K562 (cell line): Measurements from ENCODE around the gene TXNRD1. TPM values are rescaled to one million over a fixed set of nuclear protein-coding genes. Genes with fewer than 3 reads are reported as not detected.
A peak's percentile ranks its signal among the peaks of the same experiment; 100 is the strongest.
"Not testable (repeated sequence)": the region's sequence is repeated elsewhere in the genome, so short reads cannot be mapped to it uniquely, and the experiment has no call there.

Experiments
- ATAC-seq: fragments of 200-7000 bp; cut with Tn5 transposase; 3 replicates; pipeline ENCODE4 v1.9.1; 2020; ENCODE audit warnings: moderate library complexity
- BruUV-seq: library from RNA; stranded (reverse); fragments of 400-500 nt; replicated peaks from 2 replicates; lab custom pipeline; 2021; lab: Mats Ljungman, UMichigan
- CTCF ChIA-PET: fragments of 300-600 bp; formaldehyde crosslinking; extraction: SDS; loops from one replicate; lab custom pipeline; 2021; ENCODE audit warnings: low intra/inter-chr PET ratio; lab: Yijun Ruan, JAX
- POLR2A ChIA-PET: fragments of 300-600, 350-650 bp; sonication (Branson Sonifier 250); formaldehyde crosslinking; extraction: SDS; loops from one replicate; lab custom pipeline; 2021; ENCODE audit warnings: antibody characterized with exemption, inconsistent platforms; lab: Yijun Ruan, JAX
- DNase-seq, 4 experiments: peaks; one replicate each; pipeline versions ENCODE4 v3.0.0 to v3.0.0-alpha.2; 2011 to 2018; ENCODE audit warnings: low spot score in 3 of 4, mixed read lengths in 3 of 4; ENCODE audit errors: extremely low read depth in 1 of 4
- FAIRE-seq: peaks from 2 replicates; lab custom pipeline; 2011; peaks lifted over from hg19 to GRCh38; lab: Jason Lieb, UNC
- H2AFZ ChIP-seq: 2 replicates; pipeline ENCODE4 v1.6.0; 2011; ENCODE audit warnings: low read depth, low read length, control low read depth, inconsistent platforms
- H3K27ac ChIP-seq: fragments of 200-600 bp; 3 replicates; pipeline ENCODE4 v1.8.0; 2011; ENCODE audit warnings: low read depth, mild to moderate bottlenecking, control low read depth, inconsistent platforms, low read length, moderate library complexity, mixed read lengths; ENCODE audit errors: extremely low read depth
- H3K27me3 ChIP-seq, 2 experiments: fragments of 300-600 bp in 1 of 2; 2 replicates in 1 of 2; 3 replicates in 1 of 2; pipeline versions ENCODE4 v1.6.0 to v1.8.0; 2011; ENCODE audit warnings: inconsistent platforms in 2 of 2, low read length in 2 of 2, mild to moderate bottlenecking in 1 of 2, mixed read lengths in 1 of 2, moderate library complexity in 1 of 2; ENCODE audit not compliant: control insufficient read depth in 2 of 2, insufficient read depth in 2 of 2
- H3K36me3 ChIP-seq: fragments of 300-600 bp; 3 replicates; pipeline ENCODE4 v1.8.0; 2011; ENCODE audit warnings: mild to moderate bottlenecking, low read length, inconsistent platforms; ENCODE audit not compliant: control insufficient read depth, insufficient read depth
- H3K4me1 ChIP-seq, 2 experiments: fragments of 200-600 bp in 1 of 2; replicated peaks in 1 of 2; 2 replicates in 1 of 2; 3 replicates in 1 of 2; pipeline versions ENCODE4 v1.5.1 to v1.8.0; 2011; ENCODE audit warnings: inconsistent platforms in 2 of 2, low read length in 2 of 2, mild to moderate bottlenecking in 1 of 2, mixed read lengths in 1 of 2, moderate library complexity in 1 of 2; ENCODE audit not compliant: control insufficient read depth in 2 of 2, insufficient read depth in 2 of 2
- H3K4me2 ChIP-seq: 2 replicates; pipeline ENCODE4 v1.6.1; 2011; ENCODE audit warnings: low read length, control low read depth, inconsistent platforms, mixed read lengths; ENCODE audit not compliant: insufficient read depth
- H3K4me3 ChIP-seq: fragments of 200-600 bp; sonication (generic), shearing (Covaris generic); 2 replicates; pipeline ENCODE4 v1.5.1; 2016; ENCODE audit warnings: control low read depth, inconsistent platforms
- H3K79me2 ChIP-seq: fragments of 200-600 bp; 3 replicates; pipeline ENCODE4 v1.8.0; 2011; ENCODE audit warnings: low read length, inconsistent platforms; ENCODE audit not compliant: control insufficient read depth, insufficient read depth
- H3K9ac ChIP-seq, 2 experiments: 2 replicates each; pipeline versions ENCODE4 v1.6.0 to v1.6.1; 2011; ENCODE audit warnings: low read depth in 2 of 2, low read length in 2 of 2, control low read depth in 1 of 2, inconsistent platforms in 1 of 2, mild to moderate bottlenecking in 1 of 2, mixed read lengths in 1 of 2; ENCODE audit not compliant: insufficient read depth in 1 of 2
- H3K9me1 ChIP-seq: one replicate; pipeline ENCODE4 v1.6.0; 2011; ENCODE audit warnings: inconsistent platforms, mild to moderate bottlenecking, low read length, moderate library complexity; ENCODE audit not compliant: control insufficient read depth, insufficient read depth
- H3K9me3 ChIP-seq: replicated peaks from 2 replicates; pipeline ENCODE4 v1.5.1; 2011; ENCODE audit warnings: low read depth, low read length, inconsistent platforms; ENCODE audit not compliant: control insufficient read depth, insufficient read depth
- H4K20me1 ChIP-seq: replicated peaks from 2 replicates; pipeline ENCODE4 v1.6.1; 2011; ENCODE audit warnings: low read length, inconsistent platforms, mixed read lengths; ENCODE audit not compliant: control insufficient read depth, insufficient read depth
- EHMT2 ChIP-seq: fragments of 450-650 bp; IDR thresholded peaks from 2 replicates; pipeline ENCODE4 v1.6.1; 2018; ENCODE audit warnings: antibody characterized with exemption
- FOXK1 ChIP-seq: sonication (generic); formaldehyde crosslinking; IDR thresholded peaks from 2 replicates; pipeline ENCODE4 v1.8.0; 2022; ENCODE audit warnings: missing genetic modification reagents, mild to moderate bottlenecking, borderline replicate concordance
- HNRNPH1 ChIP-seq: fragments of 200-400 bp; formaldehyde crosslinking; optimal IDR thresholded peaks from 2 replicates; pipeline ENCODE3; 2017; ENCODE audit warnings: low read depth, mild to moderate bottlenecking, low read length, moderate library complexity
- ILK ChIP-seq: fragments of 450-650 bp; IDR thresholded peaks from 2 replicates; pipeline ENCODE4 v1.6.1; 2016; ENCODE audit warnings: missing genetic modification characterization, low read depth, mild to moderate bottlenecking, missing compliant biosample characterization, moderate library complexity, borderline replicate concordance
- NCOA4 ChIP-seq: fragments of 450-650 bp; IDR thresholded peaks from 2 replicates; pipeline ENCODE4 v1.6.1; 2018; ENCODE audit warnings: mild to moderate bottlenecking; ENCODE audit not compliant: partially characterized antibody
- PHF8 ChIP-seq: fragments of 200-600 bp; sonication (generic); IDR thresholded peaks from 2 replicates; pipeline ENCODE4 v1.6.1; 2012; ENCODE audit warnings: mixed run types, mild to moderate bottlenecking, inconsistent platforms, low read length, moderate library complexity, borderline replicate concordance
- PKNOX1 ChIP-seq: fragments of 450-650 bp; IDR thresholded peaks from 2 replicates; pipeline ENCODE4 v1.6.1; 2016
- ZC3H11A ChIP-seq: IDR thresholded peaks from 2 replicates; pipeline ENCODE4 v1.6.1; 2012; ENCODE audit warnings: low read depth, low read length, improper control_type of control experiment
- ZKSCAN1 ChIP-seq: fragments of 150-350 bp; IDR thresholded peaks from 2 replicates; pipeline ENCODE4 v1.6.1; 2016; ENCODE audit warnings: low read depth, low read length
- ZNF354B ChIP-seq: fragments of 250-450 bp; sonication (Bioruptor Pico); IDR thresholded peaks from 2 replicates; pipeline ENCODE4 v1.4.0; 2020
- ZNF764 ChIP-seq: fragments of 250-450 bp; sonication (Bioruptor Pico); IDR thresholded peaks from 2 replicates; pipeline ENCODE4 v1.4.0; 2020; ENCODE audit warnings: low read depth, mild to moderate bottlenecking, moderate library complexity
- WGBS: fragments of 100-300 bp; shearing (Covaris generic); methylation state at CpG from one replicate; pipeline ENCODE4 v1.1.6; 2016; ENCODE audit warnings: low coverage, mixed read lengths; ENCODE audit not compliant: insufficient coverage; ENCODE audit errors: missing lambda C conversion rate; 5-methylcytosine and 5-hydroxymethylcytosine counted together
- in situ Hi-C: fragments of 300-500 bp; cut with MboI; formaldehyde crosslinking; loops from 4 replicates; pipeline ENCODE4 v1.15.0; 2018; ENCODE audit warnings: inconsistent platforms, mixed read lengths
- intact Hi-C: fragments of 100-400 bp; cut with micrococcal nuclease; formaldehyde crosslinking; loops from 2 replicates; pipeline ENCODE4 v1.14.2; 2022
- polyA plus RNA-seq, 8 experiments: library from polyadenylated mRNA; depleted of rRNA in 4 of 8; stranded (reverse) in 5 of 8; unstranded in 3 of 8; fragments of >200 nt; fragmentation: Nextera tagmentation in 2 of 8; fragmentation: Illumina TruSeq in 1 of 8; extraction: Ambion mirVana in 2 of 8; extraction: Trizol in 1 of 8; gene quantifications; 2 replicates each; pipeline versions ENCODE4 v1.2.1 to v1.2.3, GENCODE V29; 2011 to 2014; ENCODE audit warnings: inconsistent platforms in 1 of 8, missing spikeins in 1 of 8
- total RNA-seq, 7 experiments: library from RNA; depleted of rRNA in 6 of 7; stranded (reverse); fragments of >200 nt in 6 of 7; fragmentation: Illumina TruSeq in 2 of 7; extraction: Trizol in 2 of 7; gene quantifications; 2 replicates each; pipeline versions ENCODE4 v1.2.1 to v1.2.3, GENCODE V29; 2011 to 2021; ENCODE audit warnings: low replicate concordance in 1 of 7
- TF ChIP-seq, protein P1 (sequence below): sonication (generic); formaldehyde crosslinking; IDR thresholded peaks from 2 replicates; pipeline ENCODE4 v1.8.0; 2022; ENCODE audit warnings: mild to moderate bottlenecking, low read depth, missing genetic modification reagents

TXNRD1 gene
- total and polyA plus RNA-seq, 9 of the 15 experiments (the other 6 are each of a cell fraction or from before 2014, with no cell fraction given) = 107 to 189 (median 146) TPM

DNA sequence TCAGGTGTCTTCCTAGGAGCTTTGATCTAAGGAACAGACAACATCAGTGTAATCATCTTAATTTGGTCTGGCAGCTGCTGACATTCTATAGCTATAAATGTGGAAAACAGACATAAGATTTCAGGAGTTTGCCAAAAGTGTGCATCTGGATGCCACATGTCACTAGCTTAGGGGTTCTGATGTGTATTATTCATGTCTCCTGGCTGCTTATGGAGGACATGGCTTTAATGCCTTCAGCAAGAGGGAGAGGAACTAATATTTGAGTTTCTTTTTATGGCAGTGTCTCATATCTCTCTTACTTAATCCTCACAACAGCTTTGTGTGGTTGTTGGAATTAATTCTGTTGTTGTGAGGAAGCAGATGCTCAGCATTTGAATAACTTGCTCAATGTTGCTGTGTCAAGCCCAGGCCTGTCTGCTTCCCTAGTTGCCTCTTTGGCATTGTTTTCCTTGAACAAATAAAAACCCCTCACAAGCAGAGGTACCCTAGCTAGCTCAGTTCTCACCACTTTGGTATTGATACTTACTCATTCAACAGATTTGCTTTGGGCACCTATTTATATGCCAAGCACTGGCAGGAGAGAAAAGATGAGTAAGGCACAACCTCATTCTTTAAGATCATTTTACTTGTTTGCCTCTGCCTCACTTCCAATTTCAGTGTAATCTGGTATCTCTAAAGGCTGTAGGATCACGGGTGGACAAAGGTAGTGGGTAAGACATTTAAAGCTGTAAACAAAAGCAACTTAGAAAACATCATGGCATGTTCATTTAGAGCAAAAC is 48.2 kb downstream of the TXNRD1 start:
- no peak overlapping the region for H3K9ac ChIP-seq
- POLR2A ChIA-PET = interaction anchor here (1.1 to 1.8 kb wide), 2 partner anchors 9 to 23 kb away, joined by 4 to 5 read pairs; no protein-coding TSS in a partner anchor
- ATAC-seq = no peak
- no peaks in the 10 kb centered on the region for H3K27me3 ChIP-seq
- no peaks in the 10 kb centered on the region for H3K4me1 ChIP-seq
- H3K27ac ChIP-seq = no peak overlapping the region
- no TSS peak for BruUV-seq
- peak overlapping the region; percentile 61 for H2AFZ ChIP-seq
- no peak overlapping the region for H3K4me2 ChIP-seq
- TF ChIP-seq ILK = no peak
- TF ChIP-seq FOXK1 = no peak
- no peak for TF ChIP-seq PKNOX1
- TF ChIP-seq ZNF354B (CRISPR knock-in tag) = no peak
- TF ChIP-seq, protein P1, sequence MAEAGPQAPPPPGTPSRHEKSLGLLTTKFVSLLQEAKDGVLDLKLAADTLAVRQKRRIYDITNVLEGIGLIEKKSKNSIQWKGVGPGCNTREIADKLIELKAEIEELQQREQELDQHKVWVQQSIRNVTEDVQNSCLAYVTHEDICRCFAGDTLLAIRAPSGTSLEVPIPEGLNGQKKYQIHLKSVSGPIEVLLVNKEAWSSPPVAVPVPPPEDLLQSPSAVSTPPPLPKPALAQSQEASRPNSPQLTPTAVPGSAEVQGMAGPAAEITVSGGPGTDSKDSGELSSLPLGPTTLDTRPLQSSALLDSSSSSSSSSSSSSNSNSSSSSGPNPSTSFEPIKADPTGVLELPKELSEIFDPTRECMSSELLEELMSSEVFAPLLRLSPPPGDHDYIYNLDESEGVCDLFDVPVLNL = no peak
- no peak for TF ChIP-seq PHF8
- TF ChIP-seq ZKSCAN1 = no peak
- TF ChIP-seq HNRNPH1 = no peak
- no peak for TF ChIP-seq ZNF764 (CRISPR knock-in tag)
- TF ChIP-seq EHMT2 = no peak
- no peak for TF ChIP-seq ZC3H11A
- no peak for TF ChIP-seq NCOA4
- H3K9me3 ChIP-seq = no peaks in the 10 kb centered on the region
- CTCF ChIA-PET = no interaction called here
- FAIRE-seq = no peak
- H3K9me1 ChIP-seq = no peaks in the 10 kb centered on the region
- no peak overlapping the region for H3K4me3 ChIP-seq
- in situ Hi-C loops (no loop called here), intact Hi-C loops (no loop called here)
- no peaks in the 10 kb centered on the region for H3K79me2 ChIP-seq
- DNase-seq = no peak
- H4K20me1 ChIP-seq = no peaks in the 10 kb centered on the region
- 21% methylated on average over 1 of the region's 1 CpG for WGBS
- no peaks in the 10 kb centered on the region for H3K36me3 ChIP-seq

- H3K27me3 ChIP-seq, DNase-seq, in situ Hi-C loops, H3K9me3 ChIP-seq, H3K4me3 ChIP-seq, ATAC-seq, H4K20me1 ChIP-seq, CTCF ChIA-PET, H3K27ac ChIP-seq, H3K79me2 ChIP-seq, intact Hi-C loops, H3K4me1 ChIP-seq, FAIRE-seq, POLR2A ChIA-PET, H3K36me3 ChIP-seq, H3K9me1 ChIP-seq, H3K4me2 ChIP-seq, H3K9ac ChIP-seq, H2AFZ ChIP-seq: not testable (repeated sequence)
- TSS peak; percentile 73 for BruUV-seq
- 100% methylated on average over 5 of the region's 24 CpGs for WGBS
Measured at GRCh38 chr12:104265436-104265835, 49.9 kb downstream of the TXNRD1 start.
